Endothelial cell of umbilical vein (primary cell): Measurements from ENCODE around the gene CDK11B.
"Not testable (repeated sequence)": the region's sequence is repeated elsewhere in the genome, so short reads cannot be mapped to it uniquely, and the experiment has no call there.

Source experiments
- FOS ChIP-seq: IDR thresholded peaks from 2 replicates; pipeline ENCODE4 v1.6.1; 2011; ENCODE audit warnings: mild to moderate bottlenecking, low read length, moderate library complexity, borderline replicate concordance; ENCODE audit not compliant: insufficient read depth
- JUN ChIP-seq: IDR thresholded peaks from 2 replicates; pipeline ENCODE4 v1.6.1; 2011; ENCODE audit warnings: borderline replicate concordance, low read depth; ENCODE audit not compliant: insufficient read length, insufficient read depth
- POLR2AphosphoS5 ChIP-seq: IDR thresholded peaks from 2 replicates; pipeline ENCODE4 v1.6.1; 2012; ENCODE audit warnings: low read depth, mild to moderate bottlenecking, control low read depth, low read length, moderate library complexity; ENCODE audit not compliant: insufficient read depth
- TF ChIP-seq, protein P1 (sequence below), 2 donors: IDR thresholded peaks; 1 replicate in 1 of 2; 2 replicates in 1 of 2; pipeline ENCODE4 v1.5.1; 2011; ENCODE audit warnings: low read length in 2 of 2, mild to moderate bottlenecking in 2 of 2, moderate library complexity in 2 of 2, control low read depth in 1 of 2, inconsistent platforms in 1 of 2, low read depth in 1 of 2; ENCODE audit not compliant: insufficient read depth in 1 of 2; ENCODE audit errors: extremely low read depth in 1 of 2

DNA sequence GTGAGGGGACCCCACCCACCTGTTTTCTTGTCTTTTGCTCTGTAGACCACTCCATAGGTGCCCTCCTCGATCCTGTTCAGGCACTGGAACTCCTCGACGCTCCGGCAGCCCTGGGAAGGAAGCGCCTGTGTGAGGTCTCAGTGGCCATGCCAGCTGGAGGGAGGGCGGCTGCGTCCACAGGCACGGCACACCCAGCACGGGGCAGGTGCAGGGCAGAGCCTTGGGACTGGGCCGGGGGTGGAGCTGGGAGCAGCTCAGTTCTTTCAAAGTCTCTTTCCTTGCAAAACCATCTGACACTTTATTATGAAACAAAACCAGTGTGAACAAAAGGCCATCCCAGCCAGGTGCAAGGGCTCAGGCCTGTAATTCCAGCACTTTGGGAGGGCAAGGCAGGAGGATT, 46.8 kb upstream of the CDK11B start:
- TF ChIP-seq, protein P1, sequence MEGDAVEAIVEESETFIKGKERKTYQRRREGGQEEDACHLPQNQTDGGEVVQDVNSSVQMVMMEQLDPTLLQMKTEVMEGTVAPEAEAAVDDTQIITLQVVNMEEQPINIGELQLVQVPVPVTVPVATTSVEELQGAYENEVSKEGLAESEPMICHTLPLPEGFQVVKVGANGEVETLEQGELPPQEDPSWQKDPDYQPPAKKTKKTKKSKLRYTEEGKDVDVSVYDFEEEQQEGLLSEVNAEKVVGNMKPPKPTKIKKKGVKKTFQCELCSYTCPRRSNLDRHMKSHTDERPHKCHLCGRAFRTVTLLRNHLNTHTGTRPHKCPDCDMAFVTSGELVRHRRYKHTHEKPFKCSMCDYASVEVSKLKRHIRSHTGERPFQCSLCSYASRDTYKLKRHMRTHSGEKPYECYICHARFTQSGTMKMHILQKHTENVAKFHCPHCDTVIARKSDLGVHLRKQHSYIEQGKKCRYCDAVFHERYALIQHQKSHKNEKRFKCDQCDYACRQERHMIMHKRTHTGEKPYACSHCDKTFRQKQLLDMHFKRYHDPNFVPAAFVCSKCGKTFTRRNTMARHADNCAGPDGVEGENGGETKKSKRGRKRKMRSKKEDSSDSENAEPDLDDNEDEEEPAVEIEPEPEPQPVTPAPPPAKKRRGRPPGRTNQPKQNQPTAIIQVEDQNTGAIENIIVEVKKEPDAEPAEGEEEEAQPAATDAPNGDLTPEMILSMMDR (IDR thresholded peaks at IDR 0.05; ENCODE audit: extremely low read depth in 1 of 2, insufficient read depth in 1 of 2, low read depth in 1 of 2, low read length in 2 of 2), result not testable (repeated sequence)
- not testable (repeated sequence) for TF ChIP-seq POLR2AphosphoS5, JUN, FOS
